ENCODE measurements around the gene CALD1. TPM values are rescaled to one million over a fixed set of nuclear protein-coding genes. Genes with fewer than 3 reads are reported as not detected.
A peak's percentile ranks its signal among the peaks of the same experiment; 100 is the strongest.

CALD1 gene
- total RNA-seq, 1 experiment from 2014 or later = 107 TPM

GRCh38 chr7:134935701-134936100 lies 156.3 kb downstream of the CALD1 start:
- Mint-ChIP-seq H3K4me3 (no peak overlapping the region), H3K36me3 (ENCODE audit: insufficient read depth in 1 of 3, low read depth in 3 of 3) (peaks cover 16 to 46% (median 33%) of the 10 kb centered on the region in 3 experiments; a peak in 6 of 7 replicates), H3K27ac (peak overlapping the region in 2 of 3 experiments; percentile 13 to 36; a peak in 1 of 7 replicates), H3K27me3 (ENCODE audit: low read depth) (no peaks in the 10 kb centered on the region), H3K9me3 (no peaks in the 10 kb centered on the region), H3K4me1 (peaks cover 0 to 6% of the 10 kb centered on the region in 2 experiments; a peak in 2 of 4 replicates)
- Histone ChIP-seq H2BK12ac (ENCODE audit: insufficient read length, low read depth, low read length) (no peak overlapping the region), H3K4me1 (ENCODE audit: insufficient read depth, low read length) (no peaks in the 10 kb centered on the region), H3K9ac (ENCODE audit: extremely low read depth, insufficient read length, low read length) (no peak overlapping the region), H3K23ac (ENCODE audit: insufficient read length, low read depth, low read length) (no peak overlapping the region), H2AFZ (ENCODE audit: low read length) (no peak overlapping the region), H2BK120ac (ENCODE audit: low read depth, low read length, poor library complexity, severe bottlenecking) (no peak overlapping the region), H3T11ph (ENCODE audit: low read length) (no peak overlapping the region), H4K8ac (replicated peaks; ENCODE audit: insufficient read length, low read depth, low read length) (no peak overlapping the region), H3K79me2 (ENCODE audit: insufficient read depth, low read length) (no peaks in the 10 kb centered on the region), H4K91ac (ENCODE audit: insufficient read length, low read depth, low read length) (no peak overlapping the region), H4K5ac (ENCODE audit: insufficient read length, low read depth, low read length) (no peak overlapping the region), H4K20me1 (ENCODE audit: control insufficient read depth, insufficient read depth, insufficient read length) (no peaks in the 10 kb centered on the region), H3K27ac (ENCODE audit: insufficient read length, low read depth, low read length) (no peak overlapping the region), H3K79me1 (ENCODE audit: insufficient read depth, low read depth, low read length, poor library complexity, severe bottlenecking) (no peaks in the 10 kb centered on the region), H3K4ac (ENCODE audit: low read depth, low read length) (no peak overlapping the region), H3K14ac (ENCODE audit: insufficient read depth, low read length) (no peak overlapping the region), H3K23me2 (ENCODE audit: insufficient read length, low read depth, low read length, poor library complexity, severe bottlenecking) (no peaks in the 10 kb centered on the region), H3K56ac (ENCODE audit: insufficient read length, low read depth, low read length) (no peak overlapping the region), H2BK15ac (ENCODE audit: low read depth, low read length) (no peak overlapping the region), H3K27me3 (ENCODE audit: insufficient read depth, low read length) (no peaks in the 10 kb centered on the region), H3K9me3 (ENCODE audit: control insufficient read depth, low read depth, low read length) (no peaks in the 10 kb centered on the region), H3K4me2 (ENCODE audit: insufficient read depth, insufficient read length, low read length) (no peak overlapping the region), H2BK5ac (ENCODE audit: insufficient read length, low read length) (no peak overlapping the region), H2BK20ac (ENCODE audit: low read depth, low read length, poor library complexity, severe bottlenecking) (no peak overlapping the region), H3K18ac (ENCODE audit: insufficient read length, low read depth, low read length) (no peak overlapping the region), H2AK5ac (ENCODE audit: insufficient read length, low read length) (no peak overlapping the region)
- WGBS (ENCODE audit: extremely low coverage, insufficient read length, low lambda C conversion rate) = no CpG with 5 or more reads among the region's 2 CpGs
- no peak for DNase-seq
- TF ChIP-seq CTCF (conservative IDR thresholded peaks at IDR 0.05) = no peak

All from H9 (cell line).